HepG2 (cell line): Measurements from ENCODE around the gene NRIP2. TPM values are rescaled to one million over a fixed set of nuclear protein-coding genes. Genes with fewer than 3 reads are reported as not detected.

Source experiments
- ATAC-seq: fragments of 200-7000 bp; cut with Tn5 transposase; 3 replicates; pipeline ENCODE4 v1.9.1; 2020; ENCODE audit warnings: mild to moderate bottlenecking, moderate library complexity
- BruUV-seq: library from RNA; stranded (reverse); fragments of 400-500 nt; replicated peaks from 2 replicates; lab custom pipeline; 2021; lab: Mats Ljungman, UMichigan
- CTCF ChIA-PET: fragments of 300-600 bp; formaldehyde crosslinking; extraction: SDS; loops from one replicate; lab custom pipeline; 2021; ENCODE audit warnings: low total read pairs, inconsistent platforms, low intra/inter-chr PET ratio; lab: Yijun Ruan, JAX
- POLR2A ChIA-PET: fragments of 350-600 bp; sonication (Branson Sonifier 250); formaldehyde crosslinking; loops from one replicate; lab custom pipeline; 2020; ENCODE audit warnings: antibody characterized with exemption, inconsistent platforms; lab: Yijun Ruan, JAX
- DNase-seq: peaks from one replicate; pipeline ENCODE4 v3.0.0-alpha.2; 2015; ENCODE audit warnings: low spot score
- FAIRE-seq: peaks from 3 replicates; lab custom pipeline; 2011; peaks lifted over from hg19 to GRCh38; lab: Jason Lieb, UNC
- H2AFZ ChIP-seq: one replicate; pipeline ENCODE4 v1.6.1; 2011; ENCODE audit warnings: low read length, inconsistent platforms
- H3K27ac ChIP-seq: fragments of 300-600 bp; 3 replicates; pipeline ENCODE4 v1.8.0; 2011; ENCODE audit warnings: mixed run types, mild to moderate bottlenecking, mixed read lengths, low read length, inconsistent platforms; ENCODE audit not compliant: insufficient read depth; ENCODE audit errors: extremely low read length
- H3K27me3 ChIP-seq, 2 experiments: fragments of 200-600 bp in 1 of 2; 2 replicates in 1 of 2; 3 replicates in 1 of 2; pipeline versions ENCODE4 v1.6.0 to v1.8.0; 2011; ENCODE audit warnings: low read length in 2 of 2, mild to moderate bottlenecking in 2 of 2, moderate library complexity in 2 of 2, inconsistent platforms in 1 of 2; ENCODE audit not compliant: insufficient read depth in 2 of 2, control insufficient read depth in 1 of 2
- H3K36me3 ChIP-seq, 2 experiments: fragments of 200-600 bp in 1 of 2; replicated peaks in 1 of 2; 2 replicates in 1 of 2; 3 replicates in 1 of 2; pipeline versions ENCODE4 v1.5.1 to v1.8.0; 2011; ENCODE audit warnings: low read length in 2 of 2, inconsistent platforms in 1 of 2; ENCODE audit not compliant: insufficient read depth in 2 of 2, control insufficient read depth in 1 of 2
- H3K4me1 ChIP-seq: 2 replicates; pipeline ENCODE4 v1.5.1; 2012; ENCODE audit warnings: low read length, inconsistent platforms; ENCODE audit not compliant: insufficient read depth
- H3K4me2 ChIP-seq: 2 replicates; pipeline ENCODE4 v1.6.0; 2011; ENCODE audit warnings: low read depth, low read length, inconsistent platforms
- H3K4me3 ChIP-seq, 3 experiments: fragments of 200-600 bp in 1 of 3; sonication (generic), shearing (Covaris generic) in 1 of 3; replicated peaks in 1 of 3; 2 replicates each; pipeline ENCODE4 v1.5.1; 2011 to 2016; ENCODE audit warnings: low read length in 3 of 3, inconsistent platforms in 2 of 3, low read depth in 2 of 3, mild to moderate bottlenecking in 2 of 3, control low read depth in 1 of 3, mixed read lengths in 1 of 3; ENCODE audit not compliant: insufficient read depth in 1 of 3
- H3K79me2 ChIP-seq: one replicate; pipeline ENCODE4 v1.6.1; 2011; ENCODE audit warnings: low read length, inconsistent platforms; ENCODE audit not compliant: insufficient read depth
- H3K9ac ChIP-seq: 2 replicates; pipeline ENCODE4 v1.6.0; 2011; ENCODE audit warnings: mild to moderate bottlenecking, low read depth, low read length, inconsistent platforms; ENCODE audit not compliant: insufficient read depth
- H3K9me3 ChIP-seq: 2 replicates; pipeline ENCODE4 v1.5.1; 2012; ENCODE audit warnings: mild to moderate bottlenecking, low read length
- H4K20me1 ChIP-seq: 2 replicates; pipeline ENCODE4 v1.6.0; 2011; ENCODE audit warnings: inconsistent platforms, mild to moderate bottlenecking, low read length, moderate library complexity; ENCODE audit not compliant: insufficient read depth
- GATA4 ChIP-seq: sonication (generic); IDR thresholded peaks from 2 replicates; pipeline ENCODE4 v1.6.1; 2016; ENCODE audit warnings: antibody characterized with exemption, low read depth, borderline replicate concordance
- JUND ChIP-seq: sonication (generic); formaldehyde crosslinking; IDR thresholded peaks from 2 replicates; pipeline ENCODE4 v1.8.0; 2022; ENCODE audit warnings: mild to moderate bottlenecking, missing genetic modification reagents
- KLF11 ChIP-seq: IDR thresholded peaks from 2 replicates; pipeline ENCODE4 v1.6.1; 2016; ENCODE audit warnings: missing compliant biosample characterization
- PHF21A ChIP-seq: sonication (generic); formaldehyde crosslinking; IDR thresholded peaks from 2 replicates; pipeline ENCODE4 v1.5.0; 2020; ENCODE audit warnings: mild to moderate bottlenecking, missing genetic modification reagents
- SRSF1 ChIP-seq: fragments of 200-400 bp; formaldehyde crosslinking; optimal IDR thresholded peaks from 2 replicates; pipeline ENCODE3; 2017; ENCODE audit warnings: mild to moderate bottlenecking, low read depth, low read length, moderate library complexity
- ZBTB42 ChIP-seq: sonication (generic); formaldehyde crosslinking; IDR thresholded peaks from 2 replicates; pipeline ENCODE4 v1.5.0; 2020; ENCODE audit warnings: mild to moderate bottlenecking, missing genetic modification reagents
- ZNF562 ChIP-seq: sonication (generic); formaldehyde crosslinking; IDR thresholded peaks from 2 replicates; pipeline ENCODE4 v1.8.0; 2022; ENCODE audit warnings: missing genetic modification reagents, borderline replicate concordance
- ZNF782 ChIP-seq: sonication (generic); formaldehyde crosslinking; IDR thresholded peaks from 2 replicates; pipeline ENCODE4 v1.4.0; 2020; ENCODE audit warnings: missing genetic modification reagents, mild to moderate bottlenecking, borderline replicate concordance
- ZNF839 ChIP-seq: sonication (generic); formaldehyde crosslinking; IDR thresholded peaks from 2 replicates; pipeline ENCODE4 v1.4.0; 2020; ENCODE audit warnings: missing genetic modification reagents, mild to moderate bottlenecking, borderline replicate concordance
- ZSCAN30 ChIP-seq: sonication (generic); formaldehyde crosslinking; IDR thresholded peaks from 2 replicates; pipeline ENCODE4 v1.5.0; 2020; ENCODE audit warnings: mild to moderate bottlenecking, missing genetic modification reagents
- WGBS: methylation state at CpG from one replicate; pipeline ENCODE4 v1.1.6; 2017; ENCODE audit warnings: low lambda C conversion rate; 5-methylcytosine and 5-hydroxymethylcytosine counted together
- in situ Hi-C: cut with HindIII; loops from 2 replicates; pipeline ENCODE4 v1.10.0; 2017; ENCODE audit warnings: low pct_unique_long_range_greater_than_20kb; ENCODE audit not compliant: extremely low pct_ligation_motif_present
- intact Hi-C: fragments of 100-400 bp; cut with micrococcal nuclease; formaldehyde crosslinking; loops from one replicate; pipeline ENCODE4 v1.10.0; 2022; ENCODE audit not compliant: unreplicated experiment
- polyA plus RNA-seq, 8 experiments: library from polyadenylated mRNA; depleted of rRNA in 3 of 8; stranded (reverse) in 7 of 8; unstranded in 1 of 8; fragments of >200 nt; fragmentation: Illumina TruSeq in 4 of 8; extraction: Trizol in 4 of 8; gene quantifications; 2 replicates each; pipeline versions ENCODE4 v1.2.1 to v1.2.3, GENCODE V29; 2011 to 2016; ENCODE audit warnings: low read depth in 4 of 8, missing spikeins in 1 of 8, mixed read lengths in 1 of 8; ENCODE audit not compliant: insufficient read depth in 1 of 8
- total RNA-seq, 5 experiments: library from RNA; depleted of rRNA; stranded (reverse); fragments of >200 nt; fragmentation: Illumina TruSeq; extraction: Trizol; gene quantifications; 2 replicates each; pipeline ENCODE4 v1.2.3, GENCODE V29; 2016; ENCODE audit warnings: low read depth in 1 of 5
- TF ChIP-seq, protein P1 (sequence below): IDR thresholded peaks from 2 replicates; pipeline ENCODE4 v1.6.1; 2016; ENCODE audit warnings: low read depth, missing genetic modification reagents, missing compliant biosample characterization
- TF ChIP-seq, protein P2 (sequence below): sonication (generic); formaldehyde crosslinking; IDR thresholded peaks from 2 replicates; pipeline ENCODE4 v1.4.0; 2020; ENCODE audit warnings: mild to moderate bottlenecking, low read depth, missing genetic modification reagents

Gene NRIP2
- total and polyA plus RNA-seq, 2 of the 13 experiments (the other 11 are each of a cell fraction or from before 2014, with no cell fraction given): not detected

DNA sequence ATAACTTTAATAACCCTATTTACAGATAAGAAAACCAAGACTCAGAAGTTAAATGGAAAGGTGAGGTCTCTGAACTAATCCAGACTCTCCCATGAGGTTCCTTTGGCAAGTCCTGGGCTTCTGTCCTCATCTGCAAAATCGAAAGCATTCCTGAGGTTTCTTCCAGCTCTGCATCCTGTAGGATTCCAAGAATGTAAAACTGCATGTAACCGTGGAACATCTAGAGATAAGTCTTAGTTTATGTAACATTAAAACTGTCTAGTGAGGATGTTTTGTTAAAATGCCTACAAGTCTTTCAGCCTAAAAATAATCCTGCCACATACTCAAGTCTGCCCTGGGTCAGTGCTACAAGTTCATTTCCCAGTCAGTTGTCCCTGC is 29.7 kb downstream of the NRIP2 start:
- POLR2A ChIA-PET: no interaction called here
- CTCF ChIA-PET: no interaction called here
- no peaks in the 10 kb centered on the region for H3K27me3 ChIP-seq
- WGBS: 94% methylated on average over 2 of the region's 2 CpGs
- DNase-seq (no peak), ATAC-seq (no peak), FAIRE-seq (no peak)
- in situ Hi-C loops: no loop called here
- H3K79me2 ChIP-seq: no peaks in the 10 kb centered on the region
- no peak overlapping the region for H3K4me3 ChIP-seq
- no peaks in the 10 kb centered on the region for H3K9me3 ChIP-seq
- H3K4me2 ChIP-seq: no peak overlapping the region
- peaks cover 21 to 55% of the 10 kb centered on the region in 2 experiments; a peak in 4 of 5 replicates for H3K36me3 ChIP-seq
- no TSS peak for BruUV-seq
- H4K20me1 ChIP-seq: no peaks in the 10 kb centered on the region; the same call in 1 of the 2 replicates
- intact Hi-C loops: no loop called here
- H3K9ac ChIP-seq: no peak overlapping the region
- no peak overlapping the region for H2AFZ ChIP-seq
- no peak overlapping the region for H3K27ac ChIP-seq
- no peaks in the 10 kb centered on the region for H3K4me1 ChIP-seq
- TF ChIP-seq KLF11 (no peak), PHF21A (CRISPR knock-in tag) (no peak), ZNF782 (CRISPR knock-in tag) (no peak), GATA4 (no peak), ZNF562 (CRISPR knock-in tag) (no peak), ZBTB42 (CRISPR knock-in tag) (no peak), SRSF1 (no peak), JUND (CRISPR knock-in tag) (no peak), ZSCAN30 (no peak), ZNF839 (CRISPR knock-in tag) (no peak)
- TF ChIP-seq, protein P1, sequence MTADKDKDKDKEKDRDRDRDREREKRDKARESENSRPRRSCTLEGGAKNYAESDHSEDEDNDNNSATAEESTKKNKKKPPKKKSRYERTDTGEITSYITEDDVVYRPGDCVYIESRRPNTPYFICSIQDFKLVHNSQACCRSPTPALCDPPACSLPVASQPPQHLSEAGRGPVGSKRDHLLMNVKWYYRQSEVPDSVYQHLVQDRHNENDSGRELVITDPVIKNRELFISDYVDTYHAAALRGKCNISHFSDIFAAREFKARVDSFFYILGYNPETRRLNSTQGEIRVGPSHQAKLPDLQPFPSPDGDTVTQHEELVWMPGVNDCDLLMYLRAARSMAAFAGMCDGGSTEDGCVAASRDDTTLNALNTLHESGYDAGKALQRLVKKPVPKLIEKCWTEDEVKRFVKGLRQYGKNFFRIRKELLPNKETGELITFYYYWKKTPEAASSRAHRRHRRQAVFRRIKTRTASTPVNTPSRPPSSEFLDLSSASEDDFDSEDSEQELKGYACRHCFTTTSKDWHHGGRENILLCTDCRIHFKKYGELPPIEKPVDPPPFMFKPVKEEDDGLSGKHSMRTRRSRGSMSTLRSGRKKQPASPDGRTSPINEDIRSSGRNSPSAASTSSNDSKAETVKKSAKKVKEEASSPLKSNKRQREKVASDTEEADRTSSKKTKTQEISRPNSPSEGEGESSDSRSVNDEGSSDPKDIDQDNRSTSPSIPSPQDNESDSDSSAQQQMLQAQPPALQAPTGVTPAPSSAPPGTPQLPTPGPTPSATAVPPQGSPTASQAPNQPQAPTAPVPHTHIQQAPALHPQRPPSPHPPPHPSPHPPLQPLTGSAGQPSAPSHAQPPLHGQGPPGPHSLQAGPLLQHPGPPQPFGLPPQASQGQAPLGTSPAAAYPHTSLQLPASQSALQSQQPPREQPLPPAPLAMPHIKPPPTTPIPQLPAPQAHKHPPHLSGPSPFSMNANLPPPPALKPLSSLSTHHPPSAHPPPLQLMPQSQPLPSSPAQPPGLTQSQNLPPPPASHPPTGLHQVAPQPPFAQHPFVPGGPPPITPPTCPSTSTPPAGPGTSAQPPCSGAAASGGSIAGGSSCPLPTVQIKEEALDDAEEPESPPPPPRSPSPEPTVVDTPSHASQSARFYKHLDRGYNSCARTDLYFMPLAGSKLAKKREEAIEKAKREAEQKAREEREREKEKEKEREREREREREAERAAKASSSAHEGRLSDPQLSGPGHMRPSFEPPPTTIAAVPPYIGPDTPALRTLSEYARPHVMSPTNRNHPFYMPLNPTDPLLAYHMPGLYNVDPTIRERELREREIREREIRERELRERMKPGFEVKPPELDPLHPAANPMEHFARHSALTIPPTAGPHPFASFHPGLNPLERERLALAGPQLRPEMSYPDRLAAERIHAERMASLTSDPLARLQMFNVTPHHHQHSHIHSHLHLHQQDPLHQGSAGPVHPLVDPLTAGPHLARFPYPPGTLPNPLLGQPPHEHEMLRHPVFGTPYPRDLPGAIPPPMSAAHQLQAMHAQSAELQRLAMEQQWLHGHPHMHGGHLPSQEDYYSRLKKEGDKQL (CRISPR knock-in tag): no peak
- TF ChIP-seq, protein P2, sequence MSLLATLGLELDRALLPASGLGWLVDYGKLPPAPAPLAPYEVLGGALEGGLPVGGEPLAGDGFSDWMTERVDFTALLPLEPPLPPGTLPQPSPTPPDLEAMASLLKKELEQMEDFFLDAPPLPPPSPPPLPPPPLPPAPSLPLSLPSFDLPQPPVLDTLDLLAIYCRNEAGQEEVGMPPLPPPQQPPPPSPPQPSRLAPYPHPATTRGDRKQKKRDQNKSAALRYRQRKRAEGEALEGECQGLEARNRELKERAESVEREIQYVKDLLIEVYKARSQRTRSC: no peak
